Endothelial cell of umbilical vein (primary cell): ENCODE data around the gene SYTL3.

ENCODE experiments used
- EZH2 ChIP-seq: IDR thresholded peaks from 2 replicates; pipeline ENCODE4 v1.6.1; 2012; ENCODE audit warnings: borderline replicate concordance, low read depth, mild to moderate bottlenecking, moderate library complexity, low read length, inconsistent platforms; ENCODE audit not compliant: severe bottlenecking
- FOS ChIP-seq: IDR thresholded peaks from 2 replicates; pipeline ENCODE4 v1.6.1; 2011; ENCODE audit warnings: mild to moderate bottlenecking, low read length, moderate library complexity, borderline replicate concordance; ENCODE audit not compliant: insufficient read depth
- POLR2A ChIP-seq: IDR thresholded peaks from 2 replicates; pipeline ENCODE4 v1.6.1; 2012; ENCODE audit warnings: low read depth, mild to moderate bottlenecking, control low read depth, low read length
- TF ChIP-seq, protein P1 (sequence below), 2 donors: IDR thresholded peaks; 1 replicate in 1 of 2; 2 replicates in 1 of 2; pipeline ENCODE4 v1.5.1; 2011; ENCODE audit warnings: low read length in 2 of 2, mild to moderate bottlenecking in 2 of 2, moderate library complexity in 2 of 2, control low read depth in 1 of 2, inconsistent platforms in 1 of 2, low read depth in 1 of 2; ENCODE audit not compliant: insufficient read depth in 1 of 2; ENCODE audit errors: extremely low read depth in 1 of 2
- TF ChIP-seq, protein P2 (sequence below): IDR thresholded peaks from 2 replicates; pipeline ENCODE4 v1.6.1; 2011; ENCODE audit not compliant: insufficient read depth, insufficient read length

DNA sequence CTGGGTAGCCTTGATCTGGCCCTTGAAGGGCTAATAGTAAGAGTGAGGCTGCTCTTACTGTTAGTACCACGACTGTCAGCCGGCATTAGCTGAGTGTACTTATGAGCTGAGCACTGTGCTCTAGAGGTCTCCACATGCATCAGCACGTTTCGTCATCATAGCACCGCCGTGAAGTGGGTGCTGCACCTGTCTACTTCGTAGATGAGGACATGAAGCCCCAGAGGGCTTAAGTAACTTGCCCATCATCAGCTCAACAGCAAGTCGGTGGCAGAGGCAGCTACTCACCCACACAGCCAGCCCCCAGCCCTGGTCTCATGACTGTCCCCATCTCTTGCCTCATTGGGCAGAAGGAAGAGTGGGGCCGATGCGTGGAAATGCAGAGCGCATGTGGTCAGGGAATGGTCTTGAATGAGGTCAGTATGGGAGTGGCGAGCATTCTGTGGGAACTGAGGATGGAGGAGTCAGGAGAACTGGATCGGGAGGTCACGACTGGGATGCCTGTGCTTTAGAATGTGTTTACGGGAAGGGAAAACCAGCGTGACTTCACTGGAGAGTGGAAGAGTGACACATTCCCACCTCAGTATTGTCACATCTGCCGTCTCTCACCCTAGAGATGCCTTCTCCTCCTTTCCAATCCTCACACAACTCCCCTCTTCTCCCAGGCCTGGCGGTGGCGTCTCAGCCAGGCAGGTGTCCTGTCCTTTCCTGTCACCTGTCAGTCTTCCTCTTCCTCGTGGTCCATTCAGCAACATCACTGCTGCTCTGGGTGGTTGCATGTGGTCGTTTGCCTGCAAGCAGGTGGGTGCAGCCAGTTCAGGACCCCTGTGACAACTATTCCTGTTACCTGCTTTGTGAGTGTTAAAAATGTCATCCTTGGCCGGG is 6.0 kb downstream of the SYTL3 start:
- TF ChIP-seq, protein P1, sequence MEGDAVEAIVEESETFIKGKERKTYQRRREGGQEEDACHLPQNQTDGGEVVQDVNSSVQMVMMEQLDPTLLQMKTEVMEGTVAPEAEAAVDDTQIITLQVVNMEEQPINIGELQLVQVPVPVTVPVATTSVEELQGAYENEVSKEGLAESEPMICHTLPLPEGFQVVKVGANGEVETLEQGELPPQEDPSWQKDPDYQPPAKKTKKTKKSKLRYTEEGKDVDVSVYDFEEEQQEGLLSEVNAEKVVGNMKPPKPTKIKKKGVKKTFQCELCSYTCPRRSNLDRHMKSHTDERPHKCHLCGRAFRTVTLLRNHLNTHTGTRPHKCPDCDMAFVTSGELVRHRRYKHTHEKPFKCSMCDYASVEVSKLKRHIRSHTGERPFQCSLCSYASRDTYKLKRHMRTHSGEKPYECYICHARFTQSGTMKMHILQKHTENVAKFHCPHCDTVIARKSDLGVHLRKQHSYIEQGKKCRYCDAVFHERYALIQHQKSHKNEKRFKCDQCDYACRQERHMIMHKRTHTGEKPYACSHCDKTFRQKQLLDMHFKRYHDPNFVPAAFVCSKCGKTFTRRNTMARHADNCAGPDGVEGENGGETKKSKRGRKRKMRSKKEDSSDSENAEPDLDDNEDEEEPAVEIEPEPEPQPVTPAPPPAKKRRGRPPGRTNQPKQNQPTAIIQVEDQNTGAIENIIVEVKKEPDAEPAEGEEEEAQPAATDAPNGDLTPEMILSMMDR (IDR thresholded peaks at IDR 0.05; ENCODE audit: extremely low read depth in 1 of 2, insufficient read depth in 1 of 2, low read depth in 1 of 2, low read length in 2 of 2) = no peak
- TF ChIP-seq, protein P2, sequence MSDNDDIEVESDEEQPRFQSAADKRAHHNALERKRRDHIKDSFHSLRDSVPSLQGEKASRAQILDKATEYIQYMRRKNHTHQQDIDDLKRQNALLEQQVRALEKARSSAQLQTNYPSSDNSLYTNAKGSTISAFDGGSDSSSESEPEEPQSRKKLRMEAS = no peak
- TF ChIP-seq EZH2 (no peak), FOS (no peak), POLR2A (no peak)
